Measurements from ENCODE around the gene CABP7.
A peak's percentile ranks its signal among the peaks of the same experiment; 100 is the strongest.

The CABP7 gene

GRCh38 chr22:29719899-29720645 is at the start of gene CABP7:
Gene CABP7, plus strand, starts transcription at chr22:29720003. Its CDS starts 422 bp downstream, at chr22:29720425.
- DNase-seq (ENCODE audit: low spot score): no peak

GRCh38 chr22:29670626-29671025 is 49.2 kb upstream of the CABP7 start:
- DNase-seq (ENCODE audit: low spot score): no peak

- no peak for DNase-seq (ENCODE audit: low spot score)
Observed at GRCh38 chr22:29673361-29674066, 46.3 kb upstream of the CABP7 start.

- no peak for DNase-seq (ENCODE audit: low spot score)
Observed at GRCh38 chr22:29674121-29674520, 45.7 kb upstream of the CABP7 start.

- no peak for DNase-seq (ENCODE audit: low spot score)
Observed at GRCh38 chr22:29679316-29679715, 40.5 kb upstream of the CABP7 start.

- DNase-seq (ENCODE audit: low spot score): no peak
Observed at GRCh38 chr22:29683536-29683935, 36.3 kb upstream of the CABP7 start.

GRCh38 chr22:29684244-29684643 is 35.6 kb upstream of the CABP7 start:
- no peak for DNase-seq (ENCODE audit: low spot score)

- DNase-seq (ENCODE audit: low spot score): no peak
Observed at GRCh38 chr22:29689206-29689879, 30.5 kb upstream of the CABP7 start.

GRCh38 chr22:29689880-29690213 is 30.0 kb upstream of the CABP7 start:
- no peak for DNase-seq (ENCODE audit: low spot score)

GRCh38 chr22:29690476-29690875 is 29.3 kb upstream of the CABP7 start:
- no peak for DNase-seq (ENCODE audit: low spot score)

GRCh38 chr22:29691636-29692326 is 28.0 kb upstream of the CABP7 start:
- no peak for DNase-seq (ENCODE audit: low spot score)

- DNase-seq (ENCODE audit: low spot score): no peak
Observed at GRCh38 chr22:29692327-29692640, 27.5 kb upstream of the CABP7 start.

GRCh38 chr22:29693161-29693560 is 26.6 kb upstream of the CABP7 start:
- no peak for DNase-seq (ENCODE audit: low spot score)

- no peak for DNase-seq (ENCODE audit: low spot score)
Observed at GRCh38 chr22:29693671-29694070, 26.1 kb upstream of the CABP7 start.

GRCh38 chr22:29695129-29695926 is 24.5 kb upstream of the CABP7 start:
- DNase-seq (ENCODE audit: low spot score): peak; percentile 81

- no peak for DNase-seq (ENCODE audit: low spot score)
Observed at GRCh38 chr22:29697853-29698598, 21.8 kb upstream of the CABP7 start.

- DNase-seq (ENCODE audit: low spot score): no peak
Observed at GRCh38 chr22:29700206-29700899, 19.4 kb upstream of the CABP7 start.

- no peak for DNase-seq (ENCODE audit: low spot score)
Observed at GRCh38 chr22:29700900-29701154, 19.0 kb upstream of the CABP7 start.

GRCh38 chr22:29701155-29701999 is 18.4 kb upstream of the CABP7 start:
- DNase-seq (ENCODE audit: low spot score): no peak

Data from left forelimb (tissue), 1 donor.